ENCODE data around the gene PAGR1.
A peak's percentile ranks its signal among the peaks of the same experiment; 100 is the strongest.
"Not testable (repeated sequence)": the region's sequence is repeated elsewhere in the genome, so short reads cannot be mapped to it uniquely, and the experiment has no call there.

The PAGR1 gene

DNA sequence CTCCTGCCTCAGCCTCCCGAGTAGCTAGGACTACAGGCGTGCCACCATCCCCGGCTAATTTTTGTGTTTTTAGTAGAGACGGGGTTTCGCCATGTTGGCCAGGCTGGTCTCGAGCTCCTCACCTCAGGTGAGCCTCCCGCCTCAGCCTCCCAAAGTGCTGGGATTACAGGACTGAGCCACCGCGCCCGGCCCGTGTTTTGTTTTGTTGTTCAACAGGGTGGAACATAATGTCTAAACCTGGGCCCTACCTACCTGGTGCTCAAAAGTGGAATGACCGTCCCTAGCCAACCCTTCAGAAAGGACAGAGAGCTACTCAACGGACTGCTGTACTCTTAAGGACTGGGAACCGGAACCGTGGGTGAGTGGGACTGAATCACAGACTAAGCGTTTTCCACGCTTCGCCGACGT is 26.2 kb upstream of the PAGR1 start:
- TF ChIP-seq, protein P1, sequence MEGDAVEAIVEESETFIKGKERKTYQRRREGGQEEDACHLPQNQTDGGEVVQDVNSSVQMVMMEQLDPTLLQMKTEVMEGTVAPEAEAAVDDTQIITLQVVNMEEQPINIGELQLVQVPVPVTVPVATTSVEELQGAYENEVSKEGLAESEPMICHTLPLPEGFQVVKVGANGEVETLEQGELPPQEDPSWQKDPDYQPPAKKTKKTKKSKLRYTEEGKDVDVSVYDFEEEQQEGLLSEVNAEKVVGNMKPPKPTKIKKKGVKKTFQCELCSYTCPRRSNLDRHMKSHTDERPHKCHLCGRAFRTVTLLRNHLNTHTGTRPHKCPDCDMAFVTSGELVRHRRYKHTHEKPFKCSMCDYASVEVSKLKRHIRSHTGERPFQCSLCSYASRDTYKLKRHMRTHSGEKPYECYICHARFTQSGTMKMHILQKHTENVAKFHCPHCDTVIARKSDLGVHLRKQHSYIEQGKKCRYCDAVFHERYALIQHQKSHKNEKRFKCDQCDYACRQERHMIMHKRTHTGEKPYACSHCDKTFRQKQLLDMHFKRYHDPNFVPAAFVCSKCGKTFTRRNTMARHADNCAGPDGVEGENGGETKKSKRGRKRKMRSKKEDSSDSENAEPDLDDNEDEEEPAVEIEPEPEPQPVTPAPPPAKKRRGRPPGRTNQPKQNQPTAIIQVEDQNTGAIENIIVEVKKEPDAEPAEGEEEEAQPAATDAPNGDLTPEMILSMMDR (IDR thresholded peaks at IDR 0.05; ENCODE audit: low read depth, low read length): no peak
- peak overlapping the region; percentile 96 for H3K4me3 ChIP-seq (ENCODE audit: low read depth, low read length)

DNA sequence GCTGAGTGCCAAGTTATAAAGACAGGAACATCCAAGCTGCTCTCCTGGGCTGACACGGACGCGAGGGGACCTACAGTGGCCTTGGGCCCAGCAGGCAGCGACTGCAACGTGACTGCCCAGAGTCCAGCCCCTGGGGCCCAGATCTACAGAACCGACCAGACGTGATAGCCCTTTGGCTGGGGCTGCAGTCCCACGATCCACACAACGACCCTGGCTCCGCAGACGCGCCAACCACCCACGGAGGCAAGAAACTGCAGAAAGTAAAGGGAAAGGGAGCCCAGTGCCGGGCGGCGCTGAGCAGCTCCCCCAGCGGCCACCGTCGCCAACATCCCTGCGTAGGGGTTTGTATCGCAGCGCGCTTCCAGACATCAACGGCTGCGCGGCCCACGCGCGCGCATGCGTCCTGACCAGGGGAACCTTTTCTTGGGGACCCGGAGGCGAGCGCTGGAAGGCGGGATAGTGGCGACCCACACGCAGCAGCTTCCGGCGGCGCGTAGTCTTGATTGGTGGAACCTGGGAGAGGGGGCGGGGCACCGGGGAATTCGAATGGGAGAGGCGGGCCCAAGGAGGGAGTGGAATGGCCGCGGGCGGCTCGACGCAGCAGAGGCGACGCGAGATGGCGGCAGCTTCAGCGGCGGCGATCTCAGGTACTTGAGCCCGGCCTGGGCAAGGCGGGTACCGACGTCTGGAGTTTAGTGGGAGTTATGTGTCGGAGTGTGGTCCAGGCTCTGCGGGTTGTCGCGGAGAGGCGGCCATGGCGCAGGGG is 25.6 kb upstream of the PAGR1 start, which contains the start of gene KIF22:
Gene KIF22 (plus strand): TSS at position 569 of the 766 bp plus-strand sequence. CDS start 9 bp downstream, at position 578.
- peak within 1 kb of the TSS; percentile 96 for H3K4me3 ChIP-seq (ENCODE audit: low read depth, low read length)
- TF ChIP-seq, protein P1 (IDR thresholded peaks at IDR 0.05; ENCODE audit: low read depth, low read length): peak; percentile 44

DNA sequence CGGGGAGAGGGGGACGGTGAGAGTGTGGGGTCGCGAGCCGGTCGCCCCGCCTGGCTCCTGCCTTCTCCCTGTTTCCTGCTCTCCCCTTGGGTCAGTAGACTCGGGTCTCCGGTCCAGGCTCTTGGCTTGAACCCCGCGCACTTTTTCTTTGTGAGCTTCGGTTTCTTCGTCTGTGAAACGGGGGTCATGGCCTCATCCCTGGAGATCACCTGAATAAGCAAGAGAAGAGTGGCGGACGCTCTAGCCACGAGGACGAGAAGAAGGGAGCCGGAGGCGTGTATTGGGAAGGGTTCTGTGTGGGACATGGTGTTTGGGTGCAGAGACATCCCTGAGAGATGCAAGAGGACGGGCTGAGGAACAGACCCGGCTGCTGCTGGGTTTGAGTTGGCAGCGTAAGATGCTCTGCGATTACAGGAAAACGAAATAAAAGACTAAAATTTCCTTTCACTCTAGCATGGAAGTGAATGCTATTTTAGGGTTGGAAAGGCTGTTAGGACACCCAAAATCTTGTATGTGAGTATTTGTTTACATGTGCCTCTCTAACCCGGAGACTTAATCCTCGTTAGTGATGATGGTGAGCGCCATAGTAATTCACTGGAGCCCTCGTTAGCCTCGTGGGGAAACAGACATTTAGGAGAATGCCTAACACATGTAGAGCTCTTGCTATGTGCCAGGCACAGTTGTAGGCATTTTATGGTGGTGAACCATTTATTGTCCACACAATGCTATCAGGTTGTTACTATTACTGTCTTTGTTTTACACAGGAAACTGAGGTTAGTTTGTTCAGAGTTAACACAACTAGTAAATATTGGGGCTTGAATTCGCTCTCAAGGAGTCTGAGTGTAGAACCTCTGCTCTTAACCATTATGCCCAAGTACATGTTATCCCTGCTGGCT is 24.8 kb upstream of the PAGR1 start:
- H3K4me3 ChIP-seq (ENCODE audit: low read depth, low read length): peak overlapping the region; percentile 96
- TF ChIP-seq, protein P1 (IDR thresholded peaks at IDR 0.05; ENCODE audit: low read depth, low read length): no peak

DNA sequence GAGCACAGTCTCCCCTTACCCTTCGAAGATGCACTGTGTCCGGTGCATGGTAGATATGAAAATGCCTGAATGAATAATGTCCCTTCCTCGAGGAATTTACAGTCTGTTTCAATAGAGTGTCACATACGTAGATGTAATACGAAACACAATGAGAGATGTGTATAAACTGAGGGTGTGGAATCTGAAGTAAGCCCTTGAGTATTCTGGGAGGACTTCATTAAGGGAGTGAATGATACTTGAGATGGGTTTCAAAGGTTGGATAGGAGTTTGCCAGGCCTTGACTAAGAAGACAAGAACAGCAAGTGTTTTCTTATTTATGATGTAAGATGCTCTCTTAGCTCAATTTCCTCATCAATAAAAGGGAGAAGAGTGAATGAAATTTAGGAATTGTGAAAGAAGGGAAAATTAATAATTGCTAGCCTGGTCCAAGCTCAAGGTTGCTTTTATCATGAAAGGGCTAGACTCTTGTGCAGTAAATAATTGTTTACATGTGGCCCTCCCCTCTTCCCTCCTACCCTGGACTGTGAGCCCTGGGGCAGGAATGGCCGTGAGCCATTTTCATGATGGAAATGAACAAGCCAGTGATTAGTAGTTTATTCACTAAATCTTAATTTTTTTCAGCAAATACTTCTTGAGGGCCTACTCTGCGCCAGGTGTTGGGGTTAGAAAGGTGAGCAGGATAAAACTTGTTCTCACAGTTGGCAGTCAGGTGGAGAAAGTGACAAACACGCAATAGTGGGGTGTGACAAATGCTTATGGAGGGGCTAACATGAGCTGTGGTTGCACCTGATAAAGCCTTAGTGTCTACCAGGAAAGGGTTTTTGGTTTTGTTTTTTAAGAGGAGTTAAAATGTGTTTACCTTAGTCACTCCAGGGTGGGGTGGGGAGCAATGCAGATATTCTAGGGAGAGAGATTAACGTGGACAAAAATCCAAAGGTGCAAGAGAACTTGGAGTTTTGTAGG is 23.8 kb upstream of the PAGR1 start:
- TF ChIP-seq, protein P1 (IDR thresholded peaks at IDR 0.05; ENCODE audit: low read depth, low read length): no peak
- H3K4me3 ChIP-seq (ENCODE audit: low read depth, low read length): peak overlapping the region; percentile 96

DNA sequence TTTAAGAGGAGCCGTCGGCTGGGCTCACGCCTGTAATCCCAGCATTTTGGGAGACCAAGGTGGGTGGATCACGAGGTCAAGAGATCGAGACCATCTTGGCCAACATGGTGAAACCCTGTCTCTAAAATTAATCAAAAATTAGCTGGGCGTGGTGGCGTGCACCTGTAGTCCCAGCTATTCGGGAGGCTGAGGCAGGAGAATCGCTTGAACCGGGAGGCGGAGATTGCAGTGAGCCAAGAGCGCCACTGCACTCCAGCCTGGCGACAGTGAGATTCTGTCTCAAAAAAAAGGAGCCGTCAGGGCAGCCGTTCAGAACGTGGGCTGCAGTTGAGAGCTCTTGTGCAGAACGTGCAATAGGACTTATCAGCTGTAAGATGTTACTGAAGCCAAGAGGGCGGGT is 22.8 kb upstream of the PAGR1 start:
- not testable (repeated sequence) for H3K4me3 ChIP-seq (ENCODE audit: low read depth, low read length)

DNA sequence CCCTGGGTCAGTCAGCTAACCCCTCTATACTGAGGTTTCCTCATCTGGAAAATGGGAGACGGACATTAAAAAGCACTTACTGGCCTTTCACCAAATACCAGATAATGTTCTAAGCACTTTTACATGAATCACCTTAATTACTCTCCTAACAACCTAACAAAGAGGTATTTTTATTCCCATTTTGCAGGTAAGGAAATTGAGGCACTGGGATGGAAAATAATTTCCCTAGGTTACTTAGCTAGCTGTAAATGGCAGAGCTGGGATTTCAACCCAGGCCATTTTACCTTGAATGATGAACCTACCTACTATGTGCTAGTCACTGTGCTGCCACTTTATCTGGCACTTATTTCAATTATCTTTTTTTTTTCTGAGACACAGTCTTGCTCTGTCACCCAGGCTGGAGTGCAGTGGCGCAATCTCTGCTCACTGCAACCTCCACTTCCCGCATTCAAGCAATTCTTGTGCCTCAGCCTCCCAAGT is 21.7 kb upstream of the PAGR1 start:
- no peak overlapping the region for H3K4me3 ChIP-seq (ENCODE audit: low read depth, low read length)
- TF ChIP-seq, protein P1 (IDR thresholded peaks at IDR 0.05; ENCODE audit: low read depth, low read length): no peak

DNA sequence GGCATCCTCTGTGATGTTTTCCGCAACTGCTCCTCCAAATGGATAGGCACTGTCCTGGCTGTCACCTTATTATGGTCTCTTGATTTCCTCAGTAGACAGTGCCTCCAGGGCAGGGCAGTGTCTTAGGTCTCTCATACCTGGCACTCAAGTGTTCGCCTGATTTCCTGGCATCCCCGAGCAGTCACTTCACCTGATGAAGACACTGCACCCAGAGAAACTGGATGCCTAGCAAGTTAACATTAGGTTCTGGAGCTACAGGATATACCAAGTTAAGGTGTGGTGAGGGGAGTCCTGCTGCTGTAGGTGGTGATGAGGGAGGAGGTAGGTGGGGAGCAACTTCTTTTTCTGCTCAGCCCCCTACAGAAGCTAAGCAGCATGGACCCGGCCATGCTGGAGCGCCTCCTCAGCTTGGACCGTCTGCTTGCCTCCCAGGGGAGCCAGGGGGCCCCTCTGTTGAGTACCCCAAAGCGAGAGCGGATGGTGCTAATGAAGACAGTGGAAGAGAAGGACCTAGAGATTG is 13.5 kb upstream of the PAGR1 start:
- TF ChIP-seq, protein P1 (IDR thresholded peaks at IDR 0.05; ENCODE audit: low read depth, low read length): no peak
- H3K4me3 ChIP-seq (ENCODE audit: low read depth, low read length): no peak overlapping the region

Measured in WI38 (cell line).